RCC 7860 (cell line): ENCODE results near the gene LCA5L.

ENCODE experiments used
- DNase-seq: peaks from one replicate; pipeline ENCODE4 v3.0.0-alpha.2; 2015; ENCODE audit warnings: low spot score
- FAIRE-seq: peaks from 2 replicates; lab custom pipeline; 2012; peaks lifted over from hg19 to GRCh38; lab: Jason Lieb, UNC

The LCA5L gene

GRCh38 chr21:39362733-39363132 lies 82.8 kb downstream of the LCA5L start:
- no peak for DNase-seq
- FAIRE-seq: no peak

GRCh38 chr21:39359382-39359781 lies 86.2 kb downstream of the LCA5L start:
- FAIRE-seq (no peak), DNase-seq (no peak)
